Suprapubic skin (tissue), 4 donors: ENCODE data around the gene HES6. TPM values are rescaled to one million over a fixed set of nuclear protein-coding genes. Genes with fewer than 3 reads are reported as not detected.

Experiments
- DNase-seq, 2 donors: peaks; one replicate each; pipeline ENCODE4 v3.0.0-alpha.2; 2019; ENCODE audit warnings: low spot score in 2 of 2
- H3K27ac ChIP-seq: fragments of 200-600 bp; sonication (generic); one replicate; pipeline ENCODE4 v1.5.1; 2019
- H3K27me3 ChIP-seq: fragments of 200-600 bp; sonication (generic); one replicate; pipeline ENCODE4 v1.5.1; 2019
- H3K36me3 ChIP-seq: fragments of 200-600 bp; sonication (generic); one replicate; pipeline ENCODE4 v1.5.1; 2019
- H3K4me1 ChIP-seq: fragments of 200-600 bp; sonication (generic); one replicate; pipeline ENCODE4 v1.5.1; 2019
- H3K4me3 ChIP-seq: fragments of 200-600 bp; sonication (generic); one replicate; pipeline ENCODE4 v1.5.1; 2019; ENCODE audit warnings: mild to moderate bottlenecking
- H3K9me3 ChIP-seq: fragments of 200-600 bp; sonication (generic); one replicate; pipeline ENCODE4 v1.5.1; 2019
- EP300 ChIP-seq: sonication (generic); formaldehyde crosslinking; IDR thresholded peaks from one replicate; pipeline ENCODE4 v1.6.1; 2017; ENCODE audit warnings: antibody characterized with exemption
- POLR2A ChIP-seq, 2 donors: fragments of 450-650 bp; IDR thresholded peaks; one replicate each; pipeline ENCODE4 v1.6.1; 2017; ENCODE audit warnings: antibody characterized with exemption in 2 of 2, mild to moderate bottlenecking in 2 of 2, moderate library complexity in 2 of 2
- POLR2AphosphoS5 ChIP-seq, 3 donors: sonication (generic); formaldehyde crosslinking; IDR thresholded peaks; one replicate each; pipeline ENCODE4 v1.6.1; 2017; ENCODE audit warnings: antibody characterized with exemption in 3 of 3
- WGBS: methylation state at CpG from one replicate; pipeline ENCODE4 v1.1.5; 2018; 5-methylcytosine and 5-hydroxymethylcytosine counted together
- total RNA-seq, 4 donors: library from RNA; depleted of rRNA; stranded (reverse); fragments of >200 nt; gene quantifications; one replicate each; pipeline ENCODE4 v1.1.0, GENCODE V29; 2016
- TF ChIP-seq, protein P1 (sequence below), 2 donors: fragments of 200-600 bp in 1 of 2; fragments of 450-650 bp in 1 of 2; sonication (generic) in 1 of 2; IDR thresholded peaks; one replicate each; pipeline ENCODE4 v1.5.1; 2016 to 2019; ENCODE audit warnings: antibody characterized with exemption in 2 of 2, mild to moderate bottlenecking in 1 of 2, moderate library complexity in 1 of 2

Gene HES6
- total RNA-seq, 4 donors from 2014 or later: 4.0 to 10.0 (median 7.0) TPM

DNA sequence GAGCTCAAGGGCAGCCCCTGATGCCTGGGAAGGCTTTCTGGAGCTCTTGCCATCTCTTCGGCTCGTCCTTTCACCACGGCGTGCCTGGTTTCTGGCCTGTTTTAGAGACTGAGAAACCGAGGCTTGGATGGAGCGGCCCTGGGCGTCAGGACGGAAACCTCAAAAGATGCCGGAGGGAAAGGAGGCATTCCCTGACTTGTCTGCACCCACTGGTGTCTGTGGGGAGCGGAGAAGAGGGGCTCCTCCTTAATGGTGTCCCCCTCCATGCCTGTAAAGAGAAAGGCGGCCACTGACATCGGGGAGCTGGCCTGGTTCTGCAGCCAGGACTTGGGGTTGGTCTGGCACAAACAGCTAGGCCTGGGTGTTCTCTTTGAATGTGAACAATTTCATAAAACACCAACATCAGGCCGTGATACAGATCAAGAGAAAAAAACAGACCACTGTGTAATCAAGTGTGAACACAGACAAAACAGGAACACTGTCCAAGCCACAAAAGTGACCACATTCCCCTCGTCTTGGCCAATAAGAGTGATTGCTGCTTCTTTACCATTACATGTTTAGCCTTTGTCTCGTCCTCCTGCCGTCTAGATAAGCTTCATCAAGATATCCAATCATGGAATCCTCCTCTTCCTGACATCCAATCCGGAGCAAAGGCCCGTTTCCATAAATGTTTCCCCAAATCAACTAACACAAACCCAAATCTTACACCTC, 35.7 kb downstream of the HES6 start:
- Histone ChIP-seq H3K4me3 (peak overlapping the region; percentile 71), H3K9me3 (no peaks in the 10 kb centered on the region), H3K4me1 (peaks cover 31% of the 10 kb centered on the region), H3K36me3 (no peaks in the 10 kb centered on the region), H3K27me3 (no peaks in the 10 kb centered on the region), H3K27ac (peak overlapping the region; percentile 99)
- DNase-seq: no peak
- WGBS: 56% methylated on average over 18 of the region's 18 CpGs
- TF ChIP-seq EP300: no peak
- TF ChIP-seq POLR2AphosphoS5 (IDR thresholded peaks at IDR 0.05): no peak
- TF ChIP-seq POLR2A (IDR thresholded peaks at IDR 0.05): no peak
- TF ChIP-seq, protein P1, sequence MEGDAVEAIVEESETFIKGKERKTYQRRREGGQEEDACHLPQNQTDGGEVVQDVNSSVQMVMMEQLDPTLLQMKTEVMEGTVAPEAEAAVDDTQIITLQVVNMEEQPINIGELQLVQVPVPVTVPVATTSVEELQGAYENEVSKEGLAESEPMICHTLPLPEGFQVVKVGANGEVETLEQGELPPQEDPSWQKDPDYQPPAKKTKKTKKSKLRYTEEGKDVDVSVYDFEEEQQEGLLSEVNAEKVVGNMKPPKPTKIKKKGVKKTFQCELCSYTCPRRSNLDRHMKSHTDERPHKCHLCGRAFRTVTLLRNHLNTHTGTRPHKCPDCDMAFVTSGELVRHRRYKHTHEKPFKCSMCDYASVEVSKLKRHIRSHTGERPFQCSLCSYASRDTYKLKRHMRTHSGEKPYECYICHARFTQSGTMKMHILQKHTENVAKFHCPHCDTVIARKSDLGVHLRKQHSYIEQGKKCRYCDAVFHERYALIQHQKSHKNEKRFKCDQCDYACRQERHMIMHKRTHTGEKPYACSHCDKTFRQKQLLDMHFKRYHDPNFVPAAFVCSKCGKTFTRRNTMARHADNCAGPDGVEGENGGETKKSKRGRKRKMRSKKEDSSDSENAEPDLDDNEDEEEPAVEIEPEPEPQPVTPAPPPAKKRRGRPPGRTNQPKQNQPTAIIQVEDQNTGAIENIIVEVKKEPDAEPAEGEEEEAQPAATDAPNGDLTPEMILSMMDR (IDR thresholded peaks at IDR 0.05): no peak

DNA sequence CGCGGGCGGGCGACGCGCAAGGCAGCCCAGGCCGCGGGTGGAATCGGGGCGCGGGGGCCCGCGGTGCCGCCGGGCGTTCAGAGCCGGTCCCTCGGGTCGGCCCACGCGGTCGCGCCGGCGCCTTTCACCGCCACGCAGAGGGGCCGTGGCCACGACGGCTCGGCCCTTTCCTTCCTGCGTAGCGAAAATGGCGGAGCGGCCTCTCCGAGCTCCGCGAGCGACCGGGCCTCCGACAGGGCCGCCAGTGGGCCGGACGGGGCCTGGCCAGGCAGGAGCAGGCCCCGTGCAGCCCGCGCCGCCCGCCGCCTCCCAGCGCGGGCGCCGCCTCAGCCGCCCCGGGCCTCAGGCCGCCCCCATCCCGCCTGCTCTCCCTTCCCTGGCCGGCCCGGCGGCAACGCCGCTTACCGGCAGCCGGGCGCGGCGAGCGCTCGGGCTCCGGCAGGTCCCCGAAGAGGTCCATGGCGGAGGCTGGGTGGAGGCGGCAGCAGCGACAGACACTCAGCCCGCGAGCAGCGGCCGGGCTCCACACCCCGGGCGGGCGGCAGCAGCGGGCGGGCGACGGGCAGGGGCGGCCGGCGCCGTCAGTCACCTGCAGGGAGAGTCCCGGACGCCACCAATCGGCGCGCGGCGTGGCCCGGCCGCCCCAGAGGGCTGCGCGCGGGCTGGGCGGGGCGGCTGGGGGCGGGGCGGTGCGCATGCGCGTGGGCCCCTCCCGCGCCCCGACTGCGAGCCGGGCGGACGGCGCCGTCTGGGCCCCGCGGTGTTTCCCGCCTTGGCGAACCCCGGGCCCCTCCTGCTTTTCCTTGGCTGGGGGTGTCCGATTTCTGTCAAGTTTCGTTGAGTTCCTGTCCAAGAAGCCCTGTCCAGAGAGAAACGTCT, 36.5 kb downstream of the HES6 start, which contains the start of gene ILKAP:
TSS of gene ILKAP (minus strand) at position 602 of the 879 bp plus-strand sequence. CDS start at position 460, 142 bp downstream.
- Histone ChIP-seq H3K9me3 (no peaks in the 10 kb centered on the region), H3K27me3 (no peaks in the 10 kb centered on the region), H3K4me1 (peaks cover 31% of the 10 kb centered on the region), H3K27ac (peak within 1 kb of the TSS; percentile 99), H3K4me3 (peak within 1 kb of the TSS; percentile 71), H3K36me3 (no peaks in the 10 kb centered on the region)
- under 1% methylated on average over 17 of the region's 126 CpGs for whole genome bisulfite sequencing
- TF ChIP-seq, protein P1 (IDR thresholded peaks at IDR 0.05): no peak
- TF ChIP-seq POLR2A (IDR thresholded peaks at IDR 0.05) (peak; percentile 69 to 91), POLR2AphosphoS5 (IDR thresholded peaks at IDR 0.05) (no peak)
- DNase-seq: peak; percentile 89 to 91

DNA sequence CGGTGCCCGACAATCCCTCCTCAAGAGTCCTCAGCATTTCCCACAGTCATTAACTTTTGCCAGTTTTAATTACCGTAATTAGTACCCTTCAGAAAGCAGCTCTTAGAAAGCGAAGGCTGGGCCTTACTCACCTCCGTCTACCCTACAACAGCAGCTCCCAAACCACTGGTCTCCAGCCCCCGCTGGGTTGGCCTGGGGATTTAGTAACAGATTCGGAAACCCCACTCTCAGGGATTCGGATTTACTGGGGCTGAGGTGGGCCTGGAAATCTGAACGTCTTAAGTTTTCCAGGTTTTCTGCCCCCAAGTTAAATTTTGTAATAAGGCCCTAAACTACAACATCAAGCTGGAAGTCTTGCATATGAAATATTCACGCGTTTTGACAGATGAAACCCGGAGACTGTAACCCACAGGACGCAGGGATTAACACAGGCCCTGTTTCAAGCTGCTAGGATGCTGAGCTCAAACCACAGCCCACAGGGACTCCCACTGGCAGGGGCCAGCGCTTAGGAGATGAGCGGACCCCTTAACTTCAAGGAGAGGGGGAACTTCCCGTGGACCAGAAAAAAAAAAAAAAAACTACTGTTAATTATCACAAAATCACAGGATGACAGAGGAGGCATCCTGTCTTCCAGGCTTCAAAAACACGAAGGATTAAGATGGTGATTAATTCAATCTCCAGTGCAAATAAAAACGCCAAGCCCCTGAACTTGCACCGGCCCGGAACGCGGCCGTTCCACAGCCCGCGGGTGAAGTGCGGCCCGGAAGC, 37.3 kb downstream of the HES6 start:
- DNase-seq: no peak
- H3K27ac ChIP-seq: peak overlapping the region; percentile 99
- no peaks in the 10 kb centered on the region for H3K9me3 ChIP-seq
- 11% methylated on average over 15 of the region's 27 CpGs for WGBS
- H3K27me3 ChIP-seq: no peaks in the 10 kb centered on the region
- TF ChIP-seq POLR2AphosphoS5 (IDR thresholded peaks at IDR 0.05): no peak
- TF ChIP-seq POLR2A (IDR thresholded peaks at IDR 0.05): no peak
- TF ChIP-seq, protein P1 (IDR thresholded peaks at IDR 0.05): no peak
- no peak for TF ChIP-seq EP300
- H3K36me3 ChIP-seq: no peaks in the 10 kb centered on the region
- peak overlapping the region; percentile 71 for H3K4me3 ChIP-seq
- H3K4me1 ChIP-seq: peaks cover 31% of the 10 kb centered on the region

DNA sequence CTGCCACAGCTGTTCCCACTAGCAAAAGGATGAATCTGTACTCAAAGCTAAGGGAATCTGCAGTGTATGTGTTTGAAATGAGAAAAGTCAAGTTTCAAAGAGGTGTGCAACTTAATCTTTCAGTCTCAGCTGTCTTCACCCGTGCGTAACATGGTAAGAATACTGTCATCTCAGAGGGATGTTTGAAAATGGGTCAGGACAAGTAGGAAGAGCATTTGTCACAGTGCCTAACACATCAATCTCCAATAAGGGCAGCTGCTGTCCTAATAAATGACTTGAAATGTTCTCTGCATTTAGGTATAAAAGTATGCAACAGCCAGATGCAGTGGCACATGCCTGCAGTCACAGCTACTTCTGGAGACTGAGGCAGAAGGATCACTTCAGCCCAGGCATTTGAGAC, 49.4 kb downstream of the HES6 start:
- TF ChIP-seq POLR2A (IDR thresholded peaks at IDR 0.05): no peak
- no peak for TF ChIP-seq EP300
- TF ChIP-seq POLR2AphosphoS5 (IDR thresholded peaks at IDR 0.05): no peak
- TF ChIP-seq, protein P1 (IDR thresholded peaks at IDR 0.05): no peak
- no peaks in the 10 kb centered on the region for H3K9me3 ChIP-seq
- H3K36me3 ChIP-seq: peaks cover 91% of the 10 kb centered on the region
- DNase-seq: no peak
- H3K4me1 ChIP-seq: no peaks in the 10 kb centered on the region
- H3K4me3 ChIP-seq: no peak overlapping the region
- H3K27me3 ChIP-seq: no peaks in the 10 kb centered on the region
- H3K27ac ChIP-seq: no peak overlapping the region
- 96% methylated on average over 2 of the region's 2 CpGs for WGBS

Other genes starting within 250 kb of the HES6 start
- 10 to 100 TPM in 2 of 4 donors, 1 to 10 TPM in 2; 5.5 to 14.5 (median 9.6) TPM for gene SCLY, start 179.0 kb downstream of the HES6 start, total RNA-seq
- gene ESPNL, start 139.7 kb downstream of the HES6 start, total RNA-seq: under 1 TPM in 2 of 4 donors, not detected in 2; 0.25 to 0.56 TPM
- gene KLHL30, start 101.4 kb downstream of the HES6 start, total RNA-seq: under 1 TPM in 2 of 4 donors, not detected in 2; 0.13 to 0.23 TPM
- not detected for gene ERFE, start 81.1 kb downstream of the HES6 start, total RNA-seq
- gene ILKAP, start 36.3 kb downstream of the HES6 start, total RNA-seq: 10 to 100 TPM; 36.3 to 82.6 (median 49.6) TPM
- 100 to 1,000 TPM in 1 of 4 donors, 10 to 100 TPM in 3; 24.3 to 105 (median 85.9) TPM for gene PER2, start 48.6 kb upstream of the HES6 start, total RNA-seq
- gene TRAF3IP1, start 80.5 kb upstream of the HES6 start, total RNA-seq: 10 to 100 TPM; 10.2 to 15.4 (median 10.6) TPM
- gene ASB1, start 186.9 kb upstream of the HES6 start, total RNA-seq: 10 to 100 TPM; 17.1 to 48.8 (median 22.1) TPM